ENCODE measurements around the gene RNF148. TPM values are rescaled to one million over a fixed set of nuclear protein-coding genes. Genes with fewer than 3 reads are reported as not detected.

Gene RNF148
- total RNA-seq, 2 donors from 2014 or later = 0.95 TPM; not detected in 1

DNA sequence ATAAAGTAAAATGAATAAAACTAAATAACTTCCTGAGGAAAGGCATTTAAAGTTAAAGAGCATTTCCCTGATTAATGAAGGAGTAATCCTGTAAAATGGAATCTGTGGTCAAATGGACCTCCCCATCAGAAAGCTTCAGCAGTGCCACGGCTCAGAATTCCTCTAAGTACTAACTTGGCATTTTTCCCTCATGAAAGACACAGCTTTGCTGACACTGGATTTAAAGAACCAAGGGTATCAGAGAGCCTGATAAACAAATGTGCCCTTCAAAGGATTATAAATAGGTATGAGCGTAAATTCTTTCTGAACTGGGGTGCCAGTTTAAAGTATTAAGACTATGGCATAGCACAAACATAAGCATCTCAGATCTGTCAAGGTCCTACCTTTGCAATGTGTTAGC lies 24.2 kb upstream of the RNF148 start:
- TF ChIP-seq, protein P1, sequence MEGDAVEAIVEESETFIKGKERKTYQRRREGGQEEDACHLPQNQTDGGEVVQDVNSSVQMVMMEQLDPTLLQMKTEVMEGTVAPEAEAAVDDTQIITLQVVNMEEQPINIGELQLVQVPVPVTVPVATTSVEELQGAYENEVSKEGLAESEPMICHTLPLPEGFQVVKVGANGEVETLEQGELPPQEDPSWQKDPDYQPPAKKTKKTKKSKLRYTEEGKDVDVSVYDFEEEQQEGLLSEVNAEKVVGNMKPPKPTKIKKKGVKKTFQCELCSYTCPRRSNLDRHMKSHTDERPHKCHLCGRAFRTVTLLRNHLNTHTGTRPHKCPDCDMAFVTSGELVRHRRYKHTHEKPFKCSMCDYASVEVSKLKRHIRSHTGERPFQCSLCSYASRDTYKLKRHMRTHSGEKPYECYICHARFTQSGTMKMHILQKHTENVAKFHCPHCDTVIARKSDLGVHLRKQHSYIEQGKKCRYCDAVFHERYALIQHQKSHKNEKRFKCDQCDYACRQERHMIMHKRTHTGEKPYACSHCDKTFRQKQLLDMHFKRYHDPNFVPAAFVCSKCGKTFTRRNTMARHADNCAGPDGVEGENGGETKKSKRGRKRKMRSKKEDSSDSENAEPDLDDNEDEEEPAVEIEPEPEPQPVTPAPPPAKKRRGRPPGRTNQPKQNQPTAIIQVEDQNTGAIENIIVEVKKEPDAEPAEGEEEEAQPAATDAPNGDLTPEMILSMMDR (conservative IDR thresholded peaks at IDR 0.05) = no peak
- no peaks in the 10 kb centered on the region for H3K9me3 ChIP-seq (ENCODE audit: control insufficient read depth, low read length)
- Mint-ChIP-seq H3K36me3 (ENCODE audit: low read depth) (no peaks in the 10 kb centered on the region), H3K4me3 (no peak overlapping the region), H3K27ac (no peak overlapping the region), H3K4me1 (peaks cover 5% of the 10 kb centered on the region), H3K9me3 (peaks cover 8% of the 10 kb centered on the region), H3K27me3 (ENCODE audit: insufficient read depth) (no peaks in the 10 kb centered on the region)
- 86 to 100% methylated on average over 2 of the region's 2 CpGs for WGBS, 2 experiments (ENCODE audit: insufficient coverage in 1 of 2, insufficient read length in 1 of 2)
- no peaks in the 10 kb centered on the region for H3K4me1 ChIP-seq (ENCODE audit: control insufficient read depth, insufficient read depth, low read length)
- H3K4me3 ChIP-seq (ENCODE audit: low read length) = no peak overlapping the region
- no peak for DNase-seq
- H3K27me3 ChIP-seq (ENCODE audit: control insufficient read depth, insufficient read depth, low read length, poor library complexity, severe bottlenecking) = no peaks in the 10 kb centered on the region
- no peaks in the 10 kb centered on the region for H3K36me3 ChIP-seq (ENCODE audit: control insufficient read depth, insufficient read depth, low read length)
- H3K27ac ChIP-seq (ENCODE audit: low read depth, low read length) = no peak overlapping the region
- no peak overlapping the region for H3K9ac ChIP-seq (ENCODE audit: extremely low read depth, low read length, poor library complexity, severe bottlenecking)

DNA sequence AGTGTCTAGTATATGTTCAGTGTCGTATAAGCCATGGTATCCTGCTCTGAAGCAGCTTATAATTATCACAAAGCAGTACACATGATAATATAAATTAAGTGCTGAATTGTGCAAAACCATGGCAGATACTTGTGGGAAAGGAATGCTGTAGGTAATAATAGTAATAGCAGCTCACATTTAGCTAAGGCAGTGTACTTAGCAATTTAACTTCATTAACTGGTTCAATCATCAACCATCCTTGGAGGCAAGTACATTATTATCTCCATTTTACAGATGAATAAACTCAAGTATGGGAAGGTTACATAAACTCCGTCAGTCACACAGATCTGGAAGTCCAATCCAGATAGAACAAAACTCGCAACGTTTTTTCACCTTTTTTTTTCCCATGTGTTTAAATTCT lies 21.6 kb upstream of the RNF148 start:
- H3K4me1 ChIP-seq (ENCODE audit: control insufficient read depth, insufficient read depth, low read length) = no peaks in the 10 kb centered on the region
- DNase-seq = no peak
- no peaks in the 10 kb centered on the region for H3K27me3 Mint-ChIP-seq (ENCODE audit: insufficient read depth)
- 91 to 100% methylated on average over 3 of the region's 4 CpGs for WGBS, 2 experiments (ENCODE audit: insufficient coverage in 1 of 2, insufficient read length in 1 of 2)
- H3K36me3 ChIP-seq (ENCODE audit: control insufficient read depth, insufficient read depth, low read length) = no peaks in the 10 kb centered on the region
- H3K9ac ChIP-seq (ENCODE audit: extremely low read depth, low read length, poor library complexity, severe bottlenecking) = no peak overlapping the region
- peaks cover 1% of the 10 kb centered on the region for H3K4me1 Mint-ChIP-seq
- H3K4me3 Mint-ChIP-seq = no peak overlapping the region
- H3K27ac ChIP-seq (ENCODE audit: low read depth, low read length) = no peak overlapping the region
- no peak overlapping the region for H3K4me3 ChIP-seq (ENCODE audit: low read length)
- TF ChIP-seq, protein P1 (conservative IDR thresholded peaks at IDR 0.05) = no peak
- H3K27ac Mint-ChIP-seq = no peak overlapping the region
- no peaks in the 10 kb centered on the region for H3K27me3 ChIP-seq (ENCODE audit: control insufficient read depth, insufficient read depth, low read length, poor library complexity, severe bottlenecking)
- H3K9me3 Mint-ChIP-seq = peaks cover 8% of the 10 kb centered on the region
- no peaks in the 10 kb centered on the region for H3K9me3 ChIP-seq (ENCODE audit: control insufficient read depth, low read length)
- H3K36me3 Mint-ChIP-seq (ENCODE audit: low read depth) = no peaks in the 10 kb centered on the region

DNA sequence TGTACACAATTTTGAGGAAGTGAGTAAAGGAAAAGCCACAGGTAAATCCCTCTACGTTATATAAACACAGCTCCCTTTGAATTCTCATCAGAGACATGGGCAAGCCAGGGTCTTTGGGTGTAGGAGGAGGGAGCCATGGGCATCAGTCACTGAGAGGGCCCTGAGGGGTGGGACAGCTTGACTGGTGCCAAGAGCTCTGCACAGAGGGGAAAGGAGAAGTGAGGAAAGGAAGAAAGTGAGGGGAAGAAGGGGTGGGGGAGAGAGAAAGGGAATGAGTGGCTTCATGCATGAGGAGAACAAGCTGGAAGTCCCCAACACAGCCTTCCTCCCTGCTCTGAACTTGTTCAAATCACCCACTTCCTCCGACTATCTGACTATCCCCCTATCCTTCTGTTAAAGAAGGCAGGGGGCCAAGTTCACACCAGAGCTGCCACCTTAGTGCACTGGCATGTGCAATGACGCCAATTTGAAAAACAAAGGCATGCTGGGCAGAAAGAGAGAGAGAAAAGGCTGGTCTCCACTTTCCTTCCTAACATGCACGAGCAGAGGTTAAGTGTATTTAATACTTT lies 16.4 kb upstream of the RNF148 start:
- Histone ChIP-seq H3K4me3 (ENCODE audit: low read length) (no peak overlapping the region), H3K9ac (ENCODE audit: extremely low read depth, low read length, poor library complexity, severe bottlenecking) (no peak overlapping the region), H3K27me3 (ENCODE audit: control insufficient read depth, insufficient read depth, low read length, poor library complexity, severe bottlenecking) (no peaks in the 10 kb centered on the region), H3K27ac (ENCODE audit: low read depth, low read length) (no peak overlapping the region), H3K36me3 (ENCODE audit: control insufficient read depth, insufficient read depth, low read length) (no peaks in the 10 kb centered on the region), H3K4me1 (ENCODE audit: control insufficient read depth, insufficient read depth, low read length) (peaks cover 6% of the 10 kb centered on the region), H3K9me3 (ENCODE audit: control insufficient read depth, low read length) (no peaks in the 10 kb centered on the region)
- Mint-ChIP-seq H3K9me3 (peaks cover 8% of the 10 kb centered on the region), H3K36me3 (ENCODE audit: low read depth) (no peaks in the 10 kb centered on the region), H3K4me1 (peaks cover 20% of the 10 kb centered on the region), H3K4me3 (no peak overlapping the region), H3K27ac (peak overlapping the region; percentile 39), H3K27me3 (ENCODE audit: insufficient read depth) (no peaks in the 10 kb centered on the region)
- TF ChIP-seq, protein P1 (conservative IDR thresholded peaks at IDR 0.05) = no peak
- WGBS, 2 experiments (ENCODE audit: insufficient coverage in 1 of 2, insufficient read length in 1 of 2) = 80 to 94% methylated on average over 2 to 3 of the region's 4 CpGs
- no peak for DNase-seq
